SK-N-MC (cell line): ENCODE results near the gene HBE1.

Experiments
- EZH2 ChIP-seq: fragments of 200-600 bp; sonication (generic); IDR thresholded peaks from one replicate; pipeline ENCODE4 v1.6.1; 2017; ENCODE audit warnings: antibody characterized with exemption
- POLR2AphosphoS5 ChIP-seq: IDR thresholded peaks from 2 replicates; pipeline ENCODE4 v1.6.1; 2012; ENCODE audit warnings: mild to moderate bottlenecking, low read depth, low read length, borderline replicate concordance

DNA sequence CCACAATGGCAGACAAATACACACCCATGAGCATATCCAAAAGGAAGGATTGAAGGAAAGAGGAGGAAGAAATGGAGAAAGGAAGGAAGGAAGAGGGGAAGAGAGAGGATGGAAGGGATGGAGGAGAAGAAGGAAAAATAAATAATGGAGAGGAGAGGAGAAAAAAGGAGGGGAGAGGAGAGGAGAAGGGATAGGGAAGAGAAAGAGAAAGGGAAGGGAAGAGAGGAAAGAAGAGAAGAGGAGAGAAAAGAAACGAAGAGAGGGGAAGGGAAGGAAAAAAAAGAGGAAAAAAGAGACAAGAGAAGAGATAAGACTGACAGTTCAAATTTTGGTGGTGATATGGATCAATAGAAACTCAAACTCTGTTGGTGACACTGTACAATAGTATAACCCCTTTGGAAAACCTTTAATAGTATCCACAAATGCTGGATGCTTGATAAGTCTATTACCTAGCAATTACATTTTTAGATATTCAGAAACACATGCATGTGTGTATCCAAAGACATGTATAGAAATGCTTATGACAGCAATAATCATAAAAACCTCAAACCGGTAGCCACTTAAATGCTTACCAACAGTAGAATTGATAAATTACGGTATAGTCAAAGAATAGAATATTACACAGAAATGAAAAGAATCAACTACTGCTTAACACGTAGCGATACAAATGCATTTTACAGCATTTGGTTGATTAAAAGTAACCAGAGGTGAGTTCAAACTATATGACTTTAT is 34.2 kb downstream of the HBE1 start:
- TF ChIP-seq EZH2: no peak
- TF ChIP-seq POLR2AphosphoS5: no peak
